GM12878 (cell line): Measurements from ENCODE around the gene VASP. TPM values are rescaled to one million over a fixed set of nuclear protein-coding genes. Genes with fewer than 3 reads are reported as not detected.

Experiments used
- IKZF1 ChIP-seq: fragments of 450-650 bp; conservative IDR thresholded peaks from 2 replicates; pipeline ENCODE4 v1.6.1; 2017; ENCODE audit warnings: antibody characterized with exemption, mild to moderate bottlenecking
- NFYB ChIP-seq: IDR thresholded peaks from 2 replicates; pipeline ENCODE4 v1.6.1; 2011; ENCODE audit warnings: low read depth, mild to moderate bottlenecking, low read length, improper control_type of control experiment, moderate library complexity; ENCODE audit not compliant: insufficient read depth
- NR2C1 ChIP-seq: fragments of 450-650 bp; IDR thresholded peaks from 2 replicates; pipeline ENCODE4 v1.6.1; 2017; ENCODE audit warnings: antibody characterized with exemption, mild to moderate bottlenecking, moderate library complexity
- POLR2AphosphoS5 ChIP-seq: IDR thresholded peaks from 2 replicates; pipeline ENCODE4 v1.6.1; 2011; ENCODE audit warnings: mild to moderate bottlenecking, low read length, inconsistent platforms
- polyA plus RNA-seq, 11 experiments: library from polyadenylated mRNA; depleted of rRNA in 4 of 11; unstranded in 6 of 11; stranded (reverse) in 5 of 11; fragments of >200 nt; fragmentation: Nextera tagmentation in 4 of 11; fragmentation: Illumina TruSeq in 1 of 11; extraction: Ambion mirVana in 4 of 11; extraction: Trizol in 1 of 11; gene quantifications; 1 replicate in 1 of 11; 2 replicates in 10 of 11; pipeline versions ENCODE4 v1.2.1 to v1.2.3, GENCODE V29; 2011 to 2016; ENCODE audit warnings: inconsistent platforms in 2 of 11, missing spikeins in 2 of 11, low read depth in 1 of 11
- total RNA-seq, 4 experiments: library from RNA; depleted of rRNA in 3 of 4; stranded (reverse); fragments of >200 nt in 3 of 4; fragmentation: Illumina TruSeq in 1 of 4; extraction: Trizol in 1 of 4; gene quantifications; 2 replicates each; pipeline versions ENCODE4 v1.2.1 to v1.2.3, GENCODE V29; 2013 to 2021
- TF ChIP-seq, protein P1 (sequence below): fragments of 150-350 bp; IDR thresholded peaks from 2 replicates; pipeline ENCODE4 v1.6.1; 2016; ENCODE audit warnings: low read depth, low read length
- TF ChIP-seq, protein P2 (sequence below): fragments of 450-650 bp; IDR thresholded peaks from 2 replicates; pipeline ENCODE4 v1.6.1; 2017; ENCODE audit warnings: mild to moderate bottlenecking, moderate library complexity
- TF ChIP-seq, protein P3 (sequence below): fragments of 450-650 bp; IDR thresholded peaks from 2 replicates; pipeline ENCODE4 v1.6.1; 2017; ENCODE audit warnings: borderline replicate concordance
- TF ChIP-seq, protein P4 (sequence below), 3 experiments: IDR thresholded peaks in 2 of 3; conservative IDR thresholded peaks in 1 of 3; 2 replicates each; pipeline ENCODE4 v1.5.1; 2011; ENCODE audit warnings: low read depth in 3 of 3, low read length in 3 of 3, mild to moderate bottlenecking in 3 of 3, control low read depth in 2 of 3, moderate library complexity in 2 of 3, inconsistent platforms in 1 of 3, mixed read lengths in 1 of 3; ENCODE audit not compliant: control insufficient read depth in 2 of 3, insufficient read depth in 1 of 3; ENCODE audit errors: extremely low read depth in 1 of 3
- TF ChIP-seq, protein P5 (sequence below): IDR thresholded peaks from 2 replicates; pipeline ENCODE4 v1.6.1; 2012; ENCODE audit warnings: improper control_type of control experiment, low read depth, low read length; ENCODE audit not compliant: insufficient replicate concordance
- TF ChIP-seq, protein P6 (sequence below): IDR thresholded peaks from 2 replicates; pipeline ENCODE4 v1.6.1; 2012; ENCODE audit warnings: low read depth, low read length, improper control_type of control experiment

The VASP gene
- total and polyA plus RNA-seq, 10 of the 15 experiments (the other 5 are each of a cell fraction or from before 2014, with no cell fraction given) = 19.5 to 298 (median 84.8) TPM

DNA sequence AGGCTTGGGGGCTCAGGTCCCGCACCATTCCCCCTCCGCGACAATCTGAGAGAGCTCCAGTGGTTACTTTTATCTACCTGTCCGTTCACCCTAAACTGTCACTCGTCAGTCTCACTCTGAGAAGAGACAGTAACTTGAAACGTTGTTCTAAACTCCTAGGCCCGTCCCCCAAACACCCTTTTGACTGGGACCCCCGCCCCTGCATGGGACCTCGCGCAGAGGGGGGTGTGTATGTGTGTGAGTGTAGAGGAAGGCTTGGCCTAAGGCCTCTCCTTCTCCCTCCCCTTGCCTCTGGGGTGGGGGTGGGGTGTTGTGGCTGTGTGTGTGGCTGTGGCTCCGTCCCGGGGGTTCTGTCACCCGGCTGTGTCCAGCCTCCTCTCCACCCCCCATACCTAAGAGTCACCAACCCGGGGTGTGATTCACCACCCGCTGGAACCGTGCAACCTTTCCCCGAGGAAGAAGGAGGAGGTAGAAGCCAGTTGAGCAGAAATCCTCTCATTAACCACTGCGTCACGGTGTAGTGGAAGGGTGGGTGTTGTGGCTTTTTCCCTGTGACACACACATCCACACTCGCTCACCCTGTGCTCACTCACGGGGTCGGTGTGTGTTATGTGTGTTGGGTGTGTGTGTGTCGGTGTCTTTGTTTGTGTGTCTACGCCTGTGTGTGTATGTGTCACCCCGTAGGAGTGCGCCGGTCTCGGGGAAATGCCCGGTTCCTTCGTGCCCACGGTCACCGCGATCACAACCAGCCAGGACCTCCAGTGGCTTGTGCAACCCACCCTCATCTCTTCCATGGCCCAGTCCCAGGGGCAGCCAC is 37.1 kb upstream of the VASP start (continued):
- TF ChIP-seq, protein P1, sequence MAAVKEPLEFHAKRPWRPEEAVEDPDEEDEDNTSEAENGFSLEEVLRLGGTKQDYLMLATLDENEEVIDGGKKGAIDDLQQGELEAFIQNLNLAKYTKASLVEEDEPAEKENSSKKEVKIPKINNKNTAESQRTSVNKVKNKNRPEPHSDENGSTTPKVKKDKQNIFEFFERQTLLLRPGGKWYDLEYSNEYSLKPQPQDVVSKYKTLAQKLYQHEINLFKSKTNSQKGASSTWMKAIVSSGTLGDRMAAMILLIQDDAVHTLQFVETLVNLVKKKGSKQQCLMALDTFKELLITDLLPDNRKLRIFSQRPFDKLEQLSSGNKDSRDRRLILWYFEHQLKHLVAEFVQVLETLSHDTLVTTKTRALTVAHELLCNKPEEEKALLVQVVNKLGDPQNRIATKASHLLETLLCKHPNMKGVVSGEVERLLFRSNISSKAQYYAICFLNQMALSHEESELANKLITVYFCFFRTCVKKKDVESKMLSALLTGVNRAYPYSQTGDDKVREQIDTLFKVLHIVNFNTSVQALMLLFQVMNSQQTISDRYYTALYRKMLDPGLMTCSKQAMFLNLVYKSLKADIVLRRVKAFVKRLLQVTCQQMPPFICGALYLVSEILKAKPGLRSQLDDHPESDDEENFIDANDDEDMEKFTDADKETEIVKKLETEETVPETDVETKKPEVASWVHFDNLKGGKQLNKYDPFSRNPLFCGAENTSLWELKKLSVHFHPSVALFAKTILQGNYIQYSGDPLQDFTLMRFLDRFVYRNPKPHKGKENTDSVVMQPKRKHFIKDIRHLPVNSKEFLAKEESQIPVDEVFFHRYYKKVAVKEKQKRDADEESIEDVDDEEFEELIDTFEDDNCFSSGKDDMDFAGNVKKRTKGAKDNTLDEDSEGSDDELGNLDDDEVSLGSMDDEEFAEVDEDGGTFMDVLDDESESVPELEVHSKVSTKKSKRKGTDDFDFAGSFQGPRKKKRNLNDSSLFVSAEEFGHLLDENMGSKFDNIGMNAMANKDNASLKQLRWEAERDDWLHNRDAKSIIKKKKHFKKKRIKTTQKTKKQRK = no peak
- TF ChIP-seq POLR2AphosphoS5 = 0 out of 2 replicates have a peak, but pooled peaks have one; percentile 52
- TF ChIP-seq, protein P2, sequence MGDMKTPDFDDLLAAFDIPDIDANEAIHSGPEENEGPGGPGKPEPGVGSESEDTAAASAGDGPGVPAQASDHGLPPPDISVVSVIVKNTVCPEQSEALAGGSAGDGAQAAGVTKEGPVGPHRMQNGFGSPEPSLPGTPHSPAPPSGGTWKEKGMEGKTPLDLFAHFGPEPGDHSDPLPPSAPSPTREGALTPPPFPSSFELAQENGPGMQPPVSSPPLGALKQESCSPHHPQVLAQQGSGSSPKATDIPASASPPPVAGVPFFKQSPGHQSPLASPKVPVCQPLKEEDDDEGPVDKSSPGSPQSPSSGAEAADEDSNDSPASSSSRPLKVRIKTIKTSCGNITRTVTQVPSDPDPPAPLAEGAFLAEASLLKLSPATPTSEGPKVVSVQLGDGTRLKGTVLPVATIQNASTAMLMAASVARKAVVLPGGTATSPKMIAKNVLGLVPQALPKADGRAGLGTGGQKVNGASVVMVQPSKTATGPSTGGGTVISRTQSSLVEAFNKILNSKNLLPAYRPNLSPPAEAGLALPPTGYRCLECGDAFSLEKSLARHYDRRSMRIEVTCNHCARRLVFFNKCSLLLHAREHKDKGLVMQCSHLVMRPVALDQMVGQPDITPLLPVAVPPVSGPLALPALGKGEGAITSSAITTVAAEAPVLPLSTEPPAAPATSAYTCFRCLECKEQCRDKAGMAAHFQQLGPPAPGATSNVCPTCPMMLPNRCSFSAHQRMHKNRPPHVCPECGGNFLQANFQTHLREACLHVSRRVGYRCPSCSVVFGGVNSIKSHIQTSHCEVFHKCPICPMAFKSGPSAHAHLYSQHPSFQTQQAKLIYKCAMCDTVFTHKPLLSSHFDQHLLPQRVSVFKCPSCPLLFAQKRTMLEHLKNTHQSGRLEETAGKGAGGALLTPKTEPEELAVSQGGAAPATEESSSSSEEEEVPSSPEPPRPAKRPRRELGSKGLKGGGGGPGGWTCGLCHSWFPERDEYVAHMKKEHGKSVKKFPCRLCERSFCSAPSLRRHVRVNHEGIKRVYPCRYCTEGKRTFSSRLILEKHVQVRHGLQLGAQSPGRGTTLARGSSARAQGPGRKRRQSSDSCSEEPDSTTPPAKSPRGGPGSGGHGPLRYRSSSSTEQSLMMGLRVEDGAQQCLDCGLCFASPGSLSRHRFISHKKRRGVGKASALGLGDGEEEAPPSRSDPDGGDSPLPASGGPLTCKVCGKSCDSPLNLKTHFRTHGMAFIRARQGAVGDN = 0 out of 2 replicates have a peak, but pooled peaks have one; percentile 11
- TF ChIP-seq, protein P3, sequence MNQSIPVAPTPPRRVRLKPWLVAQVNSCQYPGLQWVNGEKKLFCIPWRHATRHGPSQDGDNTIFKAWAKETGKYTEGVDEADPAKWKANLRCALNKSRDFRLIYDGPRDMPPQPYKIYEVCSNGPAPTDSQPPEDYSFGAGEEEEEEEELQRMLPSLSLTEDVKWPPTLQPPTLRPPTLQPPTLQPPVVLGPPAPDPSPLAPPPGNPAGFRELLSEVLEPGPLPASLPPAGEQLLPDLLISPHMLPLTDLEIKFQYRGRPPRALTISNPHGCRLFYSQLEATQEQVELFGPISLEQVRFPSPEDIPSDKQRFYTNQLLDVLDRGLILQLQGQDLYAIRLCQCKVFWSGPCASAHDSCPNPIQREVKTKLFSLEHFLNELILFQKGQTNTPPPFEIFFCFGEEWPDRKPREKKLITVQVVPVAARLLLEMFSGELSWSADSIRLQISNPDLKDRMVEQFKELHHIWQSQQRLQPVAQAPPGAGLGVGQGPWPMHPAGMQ = no peak
- TF ChIP-seq, protein P4, sequence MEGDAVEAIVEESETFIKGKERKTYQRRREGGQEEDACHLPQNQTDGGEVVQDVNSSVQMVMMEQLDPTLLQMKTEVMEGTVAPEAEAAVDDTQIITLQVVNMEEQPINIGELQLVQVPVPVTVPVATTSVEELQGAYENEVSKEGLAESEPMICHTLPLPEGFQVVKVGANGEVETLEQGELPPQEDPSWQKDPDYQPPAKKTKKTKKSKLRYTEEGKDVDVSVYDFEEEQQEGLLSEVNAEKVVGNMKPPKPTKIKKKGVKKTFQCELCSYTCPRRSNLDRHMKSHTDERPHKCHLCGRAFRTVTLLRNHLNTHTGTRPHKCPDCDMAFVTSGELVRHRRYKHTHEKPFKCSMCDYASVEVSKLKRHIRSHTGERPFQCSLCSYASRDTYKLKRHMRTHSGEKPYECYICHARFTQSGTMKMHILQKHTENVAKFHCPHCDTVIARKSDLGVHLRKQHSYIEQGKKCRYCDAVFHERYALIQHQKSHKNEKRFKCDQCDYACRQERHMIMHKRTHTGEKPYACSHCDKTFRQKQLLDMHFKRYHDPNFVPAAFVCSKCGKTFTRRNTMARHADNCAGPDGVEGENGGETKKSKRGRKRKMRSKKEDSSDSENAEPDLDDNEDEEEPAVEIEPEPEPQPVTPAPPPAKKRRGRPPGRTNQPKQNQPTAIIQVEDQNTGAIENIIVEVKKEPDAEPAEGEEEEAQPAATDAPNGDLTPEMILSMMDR (IDR thresholded peaks at IDR 0.05 in 2 of 3, conservative IDR thresholded peaks at IDR 0.05 in 1 of 3; ENCODE audit: control insufficient read depth in 2 of 3, extremely low read depth in 1 of 3, insufficient read depth in 1 of 3, low read depth in 3 of 3, low read length in 3 of 3) = no peak
- TF ChIP-seq, protein P5, sequence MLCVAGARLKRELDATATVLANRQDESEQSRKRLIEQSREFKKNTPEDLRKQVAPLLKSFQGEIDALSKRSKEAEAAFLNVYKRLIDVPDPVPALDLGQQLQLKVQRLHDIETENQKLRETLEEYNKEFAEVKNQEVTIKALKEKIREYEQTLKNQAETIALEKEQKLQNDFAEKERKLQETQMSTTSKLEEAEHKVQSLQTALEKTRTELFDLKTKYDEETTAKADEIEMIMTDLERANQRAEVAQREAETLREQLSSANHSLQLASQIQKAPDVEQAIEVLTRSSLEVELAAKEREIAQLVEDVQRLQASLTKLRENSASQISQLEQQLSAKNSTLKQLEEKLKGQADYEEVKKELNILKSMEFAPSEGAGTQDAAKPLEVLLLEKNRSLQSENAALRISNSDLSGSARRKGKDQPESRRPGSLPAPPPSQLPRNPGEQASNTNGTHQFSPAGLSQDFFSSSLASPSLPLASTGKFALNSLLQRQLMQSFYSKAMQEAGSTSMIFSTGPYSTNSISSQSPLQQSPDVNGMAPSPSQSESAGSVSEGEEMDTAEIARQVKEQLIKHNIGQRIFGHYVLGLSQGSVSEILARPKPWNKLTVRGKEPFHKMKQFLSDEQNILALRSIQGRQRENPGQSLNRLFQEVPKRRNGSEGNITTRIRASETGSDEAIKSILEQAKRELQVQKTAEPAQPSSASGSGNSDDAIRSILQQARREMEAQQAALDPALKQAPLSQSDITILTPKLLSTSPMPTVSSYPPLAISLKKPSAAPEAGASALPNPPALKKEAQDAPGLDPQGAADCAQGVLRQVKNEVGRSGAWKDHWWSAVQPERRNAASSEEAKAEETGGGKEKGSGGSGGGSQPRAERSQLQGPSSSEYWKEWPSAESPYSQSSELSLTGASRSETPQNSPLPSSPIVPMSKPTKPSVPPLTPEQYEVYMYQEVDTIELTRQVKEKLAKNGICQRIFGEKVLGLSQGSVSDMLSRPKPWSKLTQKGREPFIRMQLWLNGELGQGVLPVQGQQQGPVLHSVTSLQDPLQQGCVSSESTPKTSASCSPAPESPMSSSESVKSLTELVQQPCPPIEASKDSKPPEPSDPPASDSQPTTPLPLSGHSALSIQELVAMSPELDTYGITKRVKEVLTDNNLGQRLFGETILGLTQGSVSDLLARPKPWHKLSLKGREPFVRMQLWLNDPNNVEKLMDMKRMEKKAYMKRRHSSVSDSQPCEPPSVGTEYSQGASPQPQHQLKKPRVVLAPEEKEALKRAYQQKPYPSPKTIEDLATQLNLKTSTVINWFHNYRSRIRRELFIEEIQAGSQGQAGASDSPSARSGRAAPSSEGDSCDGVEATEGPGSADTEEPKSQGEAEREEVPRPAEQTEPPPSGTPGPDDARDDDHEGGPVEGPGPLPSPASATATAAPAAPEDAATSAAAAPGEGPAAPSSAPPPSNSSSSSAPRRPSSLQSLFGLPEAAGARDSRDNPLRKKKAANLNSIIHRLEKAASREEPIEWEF = no peak
- no peak for TF ChIP-seq NR2C1
- peak; percentile 28; the same call in 1 of the 2 replicates for TF ChIP-seq IKZF1
- TF ChIP-seq NFYB = no peak
- TF ChIP-seq, protein P6, sequence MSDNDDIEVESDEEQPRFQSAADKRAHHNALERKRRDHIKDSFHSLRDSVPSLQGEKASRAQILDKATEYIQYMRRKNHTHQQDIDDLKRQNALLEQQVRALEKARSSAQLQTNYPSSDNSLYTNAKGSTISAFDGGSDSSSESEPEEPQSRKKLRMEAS = no peak
